ENCODE measurements around the gene SLC25A3. TPM values are rescaled to one million over a fixed set of nuclear protein-coding genes. Genes with fewer than 3 reads are reported as not detected.

The SLC25A3 gene
- total RNA-seq, 6 donors from 2014 or later: 185 to 483 (median 347) TPM

- WGBS, 2 donors: 98% methylated on average over 2 of the region's 2 CpGs
- no peak overlapping the region for H3K27ac ChIP-seq
- no peaks in the 10 kb centered on the region for H3K27me3 ChIP-seq
- no peaks in the 10 kb centered on the region for H3K36me3 ChIP-seq
- H3K4me1 ChIP-seq: no peaks in the 10 kb centered on the region
- no peak for DNase-seq
- no peak overlapping the region for H3K4me3 ChIP-seq
- ATAC-seq (ENCODE audit: low FRiP score in 2 of 2): no peak
- TF ChIP-seq EP300 (IDR thresholded peaks at IDR 0.05) (no peak), POLR2A (IDR thresholded peaks at IDR 0.05) (no peak), POLR2AphosphoS5 (IDR thresholded peaks at IDR 0.05) (no peak), CTCF (IDR thresholded peaks at IDR 0.05) (no peak)
- no peaks in the 10 kb centered on the region for H3K9me3 ChIP-seq
Observed at GRCh38 chr12:98610596-98610995, 17.1 kb downstream of the SLC25A3 start.

GRCh38 chr12:98612696-98613334 is 19.3 kb downstream of the SLC25A3 start:
- ATAC-seq (ENCODE audit: low FRiP score in 2 of 2): peak in 1 of 2 donors; percentile 44
- DNase-seq: no peak
- no peaks in the 10 kb centered on the region for H3K27me3 ChIP-seq
- H3K27ac ChIP-seq: peak overlapping the region in 1 of 4 donors; percentile 30
- H3K4me3 ChIP-seq: no peak overlapping the region
- no peaks in the 10 kb centered on the region for H3K4me1 ChIP-seq
- no peaks in the 10 kb centered on the region for H3K36me3 ChIP-seq
- 69 to 79% methylated on average over 5 of the region's 5 CpGs for WGBS, 2 donors
- TF ChIP-seq POLR2A (IDR thresholded peaks at IDR 0.05): no peak
- no peak for TF ChIP-seq EP300 (IDR thresholded peaks at IDR 0.05)
- TF ChIP-seq POLR2AphosphoS5 (IDR thresholded peaks at IDR 0.05): no peak
- no peak for TF ChIP-seq CTCF (IDR thresholded peaks at IDR 0.05)
- H3K9me3 ChIP-seq: no peaks in the 10 kb centered on the region

GRCh38 chr12:98618952-98619351 is 25.5 kb downstream of the SLC25A3 start:
- H3K4me1 ChIP-seq: peaks cover 0 to 9% (median 3%) of the 10 kb centered on the region in 4 donors
- WGBS, 2 donors: 30 to 44% methylated on average over 4 of the region's 4 CpGs
- no peak for DNase-seq
- peak overlapping the region in 3 of 4 donors; percentile 44 to 67 (median 61) for H3K27ac ChIP-seq
- H3K4me3 ChIP-seq: no peak overlapping the region
- H3K36me3 ChIP-seq: no peaks in the 10 kb centered on the region
- TF ChIP-seq EP300 (IDR thresholded peaks at IDR 0.05): no peak
- TF ChIP-seq POLR2AphosphoS5 (IDR thresholded peaks at IDR 0.05): peak in 1 of 2 donors; percentile 23
- no peaks in the 10 kb centered on the region for H3K27me3 ChIP-seq
- ATAC-seq (ENCODE audit: low FRiP score in 2 of 2): peak in 1 of 2 donors; percentile 87
- H3K9me3 ChIP-seq: no peaks in the 10 kb centered on the region

- DNase-seq (no peak), ATAC-seq (ENCODE audit: low FRiP score in 2 of 2) (peak in 1 of 2 donors; percentile 66)
- H3K36me3 ChIP-seq: peaks cover 0 to 4% (median 0%) of the 10 kb centered on the region in 4 donors
- peaks cover 0 to 17% (median 9%) of the 10 kb centered on the region in 4 donors for H3K4me1 ChIP-seq
- peak overlapping the region in 1 of 4 donors; percentile 14 for H3K27ac ChIP-seq
- 73 to 74% methylated on average over 4 of the region's 4 CpGs for WGBS, 2 donors
- no peaks in the 10 kb centered on the region for H3K9me3 ChIP-seq
- H3K4me3 ChIP-seq: no peak overlapping the region
- H3K27me3 ChIP-seq: no peaks in the 10 kb centered on the region
- TF ChIP-seq POLR2AphosphoS5 (IDR thresholded peaks at IDR 0.05) (no peak), EP300 (IDR thresholded peaks at IDR 0.05) (peak in 1 of 4 donors; percentile 12)
Observed at GRCh38 chr12:98635657-98636323, 42.3 kb downstream of the SLC25A3 start.

GRCh38 chr12:98637068-98637467 is 43.6 kb downstream of the SLC25A3 start:
- no peak for TF ChIP-seq EP300 (IDR thresholded peaks at IDR 0.05)
- no peak overlapping the region for H3K4me3 ChIP-seq
- H3K4me1 ChIP-seq: peaks cover 0 to 17% (median 9%) of the 10 kb centered on the region in 4 donors
- no peaks in the 10 kb centered on the region for H3K27me3 ChIP-seq
- 78 to 80% methylated on average over 2 of the region's 2 CpGs for WGBS, 2 donors
- H3K9me3 ChIP-seq: no peaks in the 10 kb centered on the region
- H3K27ac ChIP-seq: no peak overlapping the region
- H3K36me3 ChIP-seq: peaks cover 0 to 4% (median 0%) of the 10 kb centered on the region in 4 donors
- no peak for DNase-seq
- ATAC-seq (ENCODE audit: low FRiP score in 2 of 2): no peak

GRCh38 chr12:98638009-98638408 is 44.5 kb downstream of the SLC25A3 start:
- peaks cover 0 to 2% (median 0%) of the 10 kb centered on the region in 4 donors for H3K36me3 ChIP-seq
- ATAC-seq (ENCODE audit: low FRiP score in 2 of 2): no peak
- H3K27ac ChIP-seq: no peak overlapping the region
- H3K4me3 ChIP-seq: no peak overlapping the region
- no peak for DNase-seq
- H3K4me1 ChIP-seq: peaks cover 5 to 21% (median 10%) of the 10 kb centered on the region in 4 donors
- 95 to 100% methylated on average over 2 of the region's 2 CpGs for WGBS, 2 donors
- H3K9me3 ChIP-seq: no peaks in the 10 kb centered on the region
- TF ChIP-seq POLR2A (IDR thresholded peaks at IDR 0.05): no peak
- no peak for TF ChIP-seq CTCF (IDR thresholded peaks at IDR 0.05)
- no peak for TF ChIP-seq POLR2AphosphoS5 (IDR thresholded peaks at IDR 0.05)
- TF ChIP-seq EP300 (IDR thresholded peaks at IDR 0.05): no peak
- H3K27me3 ChIP-seq: no peaks in the 10 kb centered on the region
